HepG2 (cell line): Measurements from ENCODE around the gene RERE. TPM values are rescaled to one million over a fixed set of nuclear protein-coding genes. Genes with fewer than 3 reads are reported as not detected.

ENCODE experiments used
- ARID3A ChIP-seq: IDR thresholded peaks from 2 replicates; pipeline ENCODE4 v1.6.1; 2012; ENCODE audit warnings: low read depth, low read length, improper control_type of control experiment
- CREB1 ChIP-seq, 2 experiments: fragments of 450-650 bp in 1 of 2; IDR thresholded peaks; 2 replicates each; pipeline ENCODE4 v1.6.1; 2016 to 2017; ENCODE audit warnings: control low read depth in 1 of 2, mild to moderate bottlenecking in 1 of 2, missing compliant biosample characterization in 1 of 2, missing genetic modification characterization in 1 of 2
- CREM ChIP-seq, 2 experiments: sonication (generic) in 1 of 2; formaldehyde crosslinking in 1 of 2; IDR thresholded peaks; 2 replicates each; pipeline versions ENCODE4 v1.4.0 to v1.6.1; 2016 to 2020; ENCODE audit warnings: antibody characterized with exemption in 1 of 2, mild to moderate bottlenecking in 1 of 2, missing genetic modification reagents in 1 of 2
- FOXP1 ChIP-seq, 2 experiments: fragments of 450-650 bp in 1 of 2; IDR thresholded peaks; 2 replicates each; pipeline ENCODE4 v1.6.1; 2017 to 2018; ENCODE audit warnings: antibody characterized with exemption in 1 of 2
- GPBP1L1 ChIP-seq: sonication (generic); formaldehyde crosslinking; IDR thresholded peaks from 2 replicates; pipeline ENCODE4 v1.5.0; 2020; ENCODE audit warnings: mild to moderate bottlenecking, missing genetic modification reagents
- GRHL1 ChIP-seq: sonication (generic); formaldehyde crosslinking; conservative IDR thresholded peaks from 2 replicates; pipeline ENCODE4 v1.8.0; 2022; ENCODE audit warnings: missing genetic modification reagents
- LRRFIP1 ChIP-seq: sonication (generic); formaldehyde crosslinking; conservative IDR thresholded peaks from 2 replicates; pipeline ENCODE4 v1.4.0; 2020; ENCODE audit warnings: missing genetic modification reagents
- MXD1 ChIP-seq: sonication (generic); formaldehyde crosslinking; IDR thresholded peaks from 2 replicates; pipeline ENCODE4 v1.4.0; 2020; ENCODE audit warnings: mild to moderate bottlenecking, missing genetic modification reagents
- PTBP1 ChIP-seq: fragments of 200-400 bp; formaldehyde crosslinking; IDR thresholded peaks from 2 replicates; pipeline ENCODE4 v1.6.1; 2018; ENCODE audit warnings: low read length, low read depth; ENCODE audit not compliant: poor library complexity, severe bottlenecking
- TBX2 ChIP-seq: sonication (generic); formaldehyde crosslinking; IDR thresholded peaks from 2 replicates; pipeline ENCODE4 v1.5.0; 2020; ENCODE audit warnings: missing genetic modification reagents, mild to moderate bottlenecking, borderline replicate concordance
- U2AF1 ChIP-seq: fragments of 200-400 bp; formaldehyde crosslinking; optimal IDR thresholded peaks from 2 replicates; pipeline ENCODE3; 2017; ENCODE audit warnings: mild to moderate bottlenecking, low read depth, low read length
- ZNF33B ChIP-seq: sonication (generic); formaldehyde crosslinking; IDR thresholded peaks from 2 replicates; pipeline ENCODE4 v1.5.1; 2020; ENCODE audit warnings: mild to moderate bottlenecking, missing genetic modification reagents
- ZNF780A ChIP-seq: sonication (generic); formaldehyde crosslinking; IDR thresholded peaks from 2 replicates; pipeline ENCODE4 v1.8.0; 2022; ENCODE audit warnings: mild to moderate bottlenecking, missing genetic modification reagents, moderate library complexity
- polyA plus RNA-seq, 8 experiments: library from polyadenylated mRNA; depleted of rRNA in 3 of 8; stranded (reverse) in 7 of 8; unstranded in 1 of 8; fragments of >200 nt; fragmentation: Illumina TruSeq in 4 of 8; extraction: Trizol in 4 of 8; gene quantifications; 2 replicates each; pipeline versions ENCODE4 v1.2.1 to v1.2.3, GENCODE V29; 2011 to 2016; ENCODE audit warnings: low read depth in 4 of 8, missing spikeins in 1 of 8, mixed read lengths in 1 of 8; ENCODE audit not compliant: insufficient read depth in 1 of 8
- total RNA-seq, 5 experiments: library from RNA; depleted of rRNA; stranded (reverse); fragments of >200 nt; fragmentation: Illumina TruSeq; extraction: Trizol; gene quantifications; 2 replicates each; pipeline ENCODE4 v1.2.3, GENCODE V29; 2016; ENCODE audit warnings: low read depth in 1 of 5

RERE gene
- total and polyA plus RNA-seq, 2 of the 13 experiments (the other 11 are each of a cell fraction or from before 2014, with no cell fraction given) = 18.3 to 21.9 TPM

GRCh38 chr1:8680664-8681650, 136.5 kb downstream of the RERE start (continued):
- TF ChIP-seq ARID3A (0 out of 2 replicates have a peak, but pooled peaks have one; percentile 30), CREM (IDR thresholded peaks at IDR 0.05) (peak; percentile 38; the same call in 1 of the 2 replicates), CREM (CRISPR knock-in tag; IDR thresholded peaks at IDR 0.05) (no peak), ZNF33B (CRISPR knock-in tag) (no peak), PTBP1 (no peak), LRRFIP1 (CRISPR knock-in tag) (no peak), CREB1 (IDR thresholded peaks at IDR 0.05) (no peak), CREB1 (CRISPR knock-in tag; IDR thresholded peaks at IDR 0.05) (peak; percentile 34; the same call in 1 of the 2 replicates), GPBP1L1 (no peak), ZNF780A (CRISPR knock-in tag) (no peak), GRHL1 (CRISPR knock-in tag) (no peak), MXD1 (no peak), TBX2 (CRISPR knock-in tag) (0 out of 2 replicates have a peak, but pooled peaks have one; percentile 5), U2AF1 (no peak), FOXP1 (IDR thresholded peaks at IDR 0.05) (no peak), FOXP1 (CRISPR knock-in tag; IDR thresholded peaks at IDR 0.05) (peak; percentile 58; the same call in 1 of the 2 replicates)
